A549 (cell line): ENCODE data around the gene RNF2.

Experiments
- EP300 ChIP-seq, 2 experiments: fragments of >200 bp; sonication (Bioruptor Twin); formaldehyde crosslinking; IDR thresholded peaks; 2 replicates in 1 of 2; 3 replicates in 1 of 2; pipeline ENCODE4 v1.6.1; 2016 to 2017
- ESRRA ChIP-seq: fragments of 150-350 bp; IDR thresholded peaks from 2 replicates; pipeline ENCODE4 v1.6.1; 2014; ENCODE audit warnings: mild to moderate bottlenecking, low read length, borderline replicate concordance
- GATA3 ChIP-seq: IDR thresholded peaks from 2 replicates; pipeline ENCODE4 v1.6.1; 2012; ENCODE audit warnings: borderline replicate concordance
- HDAC2 ChIP-seq: fragments of 200-600 bp; sonication (generic); IDR thresholded peaks from 2 replicates; pipeline ENCODE4 v1.6.1; 2016
- JUNB ChIP-seq: fragments of >200 bp; sonication (Bioruptor Twin); formaldehyde crosslinking; IDR thresholded peaks from 2 replicates; pipeline ENCODE4 v1.6.1; 2016
- POLR2A ChIP-seq: IDR thresholded peaks from 2 replicates; pipeline ENCODE4 v1.6.1; 2012; ENCODE audit warnings: mild to moderate bottlenecking, low read length
- SMC3 ChIP-seq: fragments of >200 bp; sonication (Bioruptor Twin); formaldehyde crosslinking; IDR thresholded peaks from 3 replicates; pipeline ENCODE4 v1.6.1; 2018; ENCODE audit warnings: inconsistent platforms
- TF ChIP-seq, protein P1 (sequence below): IDR thresholded peaks from 2 replicates; pipeline ENCODE4 v1.6.1; 2012
- TF ChIP-seq, protein P2 (sequence below): fragments of >200 bp; sonication (Bioruptor Twin); formaldehyde crosslinking; IDR thresholded peaks from 3 replicates; pipeline ENCODE4 v1.5.1; 2016
- TF ChIP-seq, protein P3 (sequence below): fragments of 150-350 bp; IDR thresholded peaks from 2 replicates; pipeline ENCODE4 v1.6.1; 2014; ENCODE audit warnings: low read depth, mild to moderate bottlenecking, low read length
- TF ChIP-seq, protein P4 (sequence below): fragments of 200-600 bp; sonication (generic); IDR thresholded peaks from 2 replicates; pipeline ENCODE4 v1.6.1; 2016; ENCODE audit warnings: antibody characterized with exemption, mild to moderate bottlenecking, moderate library complexity
- TF ChIP-seq, protein P5 (sequence below): fragments of 450-650 bp; IDR thresholded peaks from 2 replicates; pipeline ENCODE4 v1.6.1; 2014; ENCODE audit warnings: antibody characterized with exemption
- TF ChIP-seq, protein P6 (sequence below): IDR thresholded peaks from 2 replicates; pipeline ENCODE4 v1.6.1; 2012

DNA sequence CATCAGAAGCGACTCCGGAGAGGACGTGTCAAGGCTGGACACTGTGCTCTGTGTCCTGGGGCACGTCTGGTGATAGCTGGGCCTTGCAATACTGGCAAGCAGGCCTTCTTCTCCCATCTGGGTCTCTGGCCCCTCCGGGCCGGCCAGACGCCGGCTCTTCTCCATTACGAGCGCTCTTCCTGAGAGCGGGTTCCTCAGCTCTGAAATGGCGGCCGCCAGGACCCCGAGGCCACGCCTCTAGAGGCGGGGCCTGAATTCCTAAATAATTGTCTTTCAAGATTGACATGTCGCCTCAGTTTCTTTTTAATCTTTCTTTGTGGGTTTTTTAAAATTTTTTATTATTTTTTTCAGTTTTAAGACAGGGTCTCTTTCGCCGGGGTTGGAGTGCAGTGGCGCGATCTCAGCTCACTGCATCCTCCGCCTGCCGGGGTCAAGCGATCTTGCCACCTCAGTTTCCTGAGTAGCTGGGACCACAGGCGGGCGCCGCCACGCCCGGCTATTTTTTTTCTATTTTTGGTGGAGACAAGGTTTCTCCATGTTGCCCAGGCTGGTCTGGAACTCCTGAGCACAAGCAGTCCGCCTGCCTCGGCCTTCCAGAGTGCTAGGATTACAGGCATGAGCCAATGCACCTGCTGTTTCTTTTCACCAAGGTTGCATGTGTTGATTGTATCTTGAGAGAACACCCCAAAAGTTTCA lies 9.2 kb downstream of the RNF2 start:
- TF ChIP-seq ESRRA (no peak), GATA3 (no peak), POLR2A (no peak), JUNB (no peak), SMC3 (no peak), EP300 (IDR thresholded peaks at IDR 0.05) (no peak), HDAC2 (no peak)
- TF ChIP-seq, protein P1, sequence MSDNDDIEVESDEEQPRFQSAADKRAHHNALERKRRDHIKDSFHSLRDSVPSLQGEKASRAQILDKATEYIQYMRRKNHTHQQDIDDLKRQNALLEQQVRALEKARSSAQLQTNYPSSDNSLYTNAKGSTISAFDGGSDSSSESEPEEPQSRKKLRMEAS: no peak
- TF ChIP-seq, protein P2, sequence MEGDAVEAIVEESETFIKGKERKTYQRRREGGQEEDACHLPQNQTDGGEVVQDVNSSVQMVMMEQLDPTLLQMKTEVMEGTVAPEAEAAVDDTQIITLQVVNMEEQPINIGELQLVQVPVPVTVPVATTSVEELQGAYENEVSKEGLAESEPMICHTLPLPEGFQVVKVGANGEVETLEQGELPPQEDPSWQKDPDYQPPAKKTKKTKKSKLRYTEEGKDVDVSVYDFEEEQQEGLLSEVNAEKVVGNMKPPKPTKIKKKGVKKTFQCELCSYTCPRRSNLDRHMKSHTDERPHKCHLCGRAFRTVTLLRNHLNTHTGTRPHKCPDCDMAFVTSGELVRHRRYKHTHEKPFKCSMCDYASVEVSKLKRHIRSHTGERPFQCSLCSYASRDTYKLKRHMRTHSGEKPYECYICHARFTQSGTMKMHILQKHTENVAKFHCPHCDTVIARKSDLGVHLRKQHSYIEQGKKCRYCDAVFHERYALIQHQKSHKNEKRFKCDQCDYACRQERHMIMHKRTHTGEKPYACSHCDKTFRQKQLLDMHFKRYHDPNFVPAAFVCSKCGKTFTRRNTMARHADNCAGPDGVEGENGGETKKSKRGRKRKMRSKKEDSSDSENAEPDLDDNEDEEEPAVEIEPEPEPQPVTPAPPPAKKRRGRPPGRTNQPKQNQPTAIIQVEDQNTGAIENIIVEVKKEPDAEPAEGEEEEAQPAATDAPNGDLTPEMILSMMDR: no peak
- TF ChIP-seq, protein P3, sequence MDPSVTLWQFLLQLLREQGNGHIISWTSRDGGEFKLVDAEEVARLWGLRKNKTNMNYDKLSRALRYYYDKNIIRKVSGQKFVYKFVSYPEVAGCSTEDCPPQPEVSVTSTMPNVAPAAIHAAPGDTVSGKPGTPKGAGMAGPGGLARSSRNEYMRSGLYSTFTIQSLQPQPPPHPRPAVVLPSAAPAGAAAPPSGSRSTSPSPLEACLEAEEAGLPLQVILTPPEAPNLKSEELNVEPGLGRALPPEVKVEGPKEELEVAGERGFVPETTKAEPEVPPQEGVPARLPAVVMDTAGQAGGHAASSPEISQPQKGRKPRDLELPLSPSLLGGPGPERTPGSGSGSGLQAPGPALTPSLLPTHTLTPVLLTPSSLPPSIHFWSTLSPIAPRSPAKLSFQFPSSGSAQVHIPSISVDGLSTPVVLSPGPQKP: no peak
- TF ChIP-seq, protein P4, sequence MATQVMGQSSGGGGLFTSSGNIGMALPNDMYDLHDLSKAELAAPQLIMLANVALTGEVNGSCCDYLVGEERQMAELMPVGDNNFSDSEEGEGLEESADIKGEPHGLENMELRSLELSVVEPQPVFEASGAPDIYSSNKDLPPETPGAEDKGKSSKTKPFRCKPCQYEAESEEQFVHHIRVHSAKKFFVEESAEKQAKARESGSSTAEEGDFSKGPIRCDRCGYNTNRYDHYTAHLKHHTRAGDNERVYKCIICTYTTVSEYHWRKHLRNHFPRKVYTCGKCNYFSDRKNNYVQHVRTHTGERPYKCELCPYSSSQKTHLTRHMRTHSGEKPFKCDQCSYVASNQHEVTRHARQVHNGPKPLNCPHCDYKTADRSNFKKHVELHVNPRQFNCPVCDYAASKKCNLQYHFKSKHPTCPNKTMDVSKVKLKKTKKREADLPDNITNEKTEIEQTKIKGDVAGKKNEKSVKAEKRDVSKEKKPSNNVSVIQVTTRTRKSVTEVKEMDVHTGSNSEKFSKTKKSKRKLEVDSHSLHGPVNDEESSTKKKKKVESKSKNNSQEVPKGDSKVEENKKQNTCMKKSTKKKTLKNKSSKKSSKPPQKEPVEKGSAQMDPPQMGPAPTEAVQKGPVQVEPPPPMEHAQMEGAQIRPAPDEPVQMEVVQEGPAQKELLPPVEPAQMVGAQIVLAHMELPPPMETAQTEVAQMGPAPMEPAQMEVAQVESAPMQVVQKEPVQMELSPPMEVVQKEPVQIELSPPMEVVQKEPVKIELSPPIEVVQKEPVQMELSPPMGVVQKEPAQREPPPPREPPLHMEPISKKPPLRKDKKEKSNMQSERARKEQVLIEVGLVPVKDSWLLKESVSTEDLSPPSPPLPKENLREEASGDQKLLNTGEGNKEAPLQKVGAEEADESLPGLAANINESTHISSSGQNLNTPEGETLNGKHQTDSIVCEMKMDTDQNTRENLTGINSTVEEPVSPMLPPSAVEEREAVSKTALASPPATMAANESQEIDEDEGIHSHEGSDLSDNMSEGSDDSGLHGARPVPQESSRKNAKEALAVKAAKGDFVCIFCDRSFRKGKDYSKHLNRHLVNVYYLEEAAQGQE: no peak
- TF ChIP-seq, protein P5, sequence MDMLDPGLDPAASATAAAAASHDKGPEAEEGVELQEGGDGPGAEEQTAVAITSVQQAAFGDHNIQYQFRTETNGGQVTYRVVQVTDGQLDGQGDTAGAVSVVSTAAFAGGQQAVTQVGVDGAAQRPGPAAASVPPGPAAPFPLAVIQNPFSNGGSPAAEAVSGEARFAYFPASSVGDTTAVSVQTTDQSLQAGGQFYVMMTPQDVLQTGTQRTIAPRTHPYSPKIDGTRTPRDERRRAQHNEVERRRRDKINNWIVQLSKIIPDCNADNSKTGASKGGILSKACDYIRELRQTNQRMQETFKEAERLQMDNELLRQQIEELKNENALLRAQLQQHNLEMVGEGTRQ: no peak
- TF ChIP-seq, protein P6, sequence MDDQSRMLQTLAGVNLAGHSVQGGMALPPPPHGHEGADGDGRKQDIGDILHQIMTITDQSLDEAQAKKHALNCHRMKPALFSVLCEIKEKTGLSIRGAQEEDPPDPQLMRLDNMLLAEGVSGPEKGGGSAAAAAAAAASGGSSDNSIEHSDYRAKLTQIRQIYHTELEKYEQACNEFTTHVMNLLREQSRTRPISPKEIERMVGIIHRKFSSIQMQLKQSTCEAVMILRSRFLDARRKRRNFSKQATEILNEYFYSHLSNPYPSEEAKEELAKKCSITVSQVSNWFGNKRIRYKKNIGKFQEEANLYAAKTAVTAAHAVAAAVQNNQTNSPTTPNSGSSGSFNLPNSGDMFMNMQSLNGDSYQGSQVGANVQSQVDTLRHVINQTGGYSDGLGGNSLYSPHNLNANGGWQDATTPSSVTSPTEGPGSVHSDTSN: no peak
